CD1c-positive myeloid dendritic cell (primary cell): Measurements from ENCODE around the gene MUSTN1.

Experiments
- DNase-seq: peaks from one replicate; pipeline ENCODE4 v3.0.0-alpha.2; 2016; ENCODE audit errors: extremely low spot score

The MUSTN1 gene

GRCh38 chr3:52835766-52836470, 1.1 kb upstream of the MUSTN1 start:
- no peak for DNase-seq

- DNase-seq, result no peak
Measured at GRCh38 chr3:52833202-52833601, 1.6 kb downstream of the MUSTN1 start.

GRCh38 chr3:52831500-52832301, 3.1 kb downstream of the MUSTN1 start:
- DNase-seq, result peak; percentile 48

DNA sequence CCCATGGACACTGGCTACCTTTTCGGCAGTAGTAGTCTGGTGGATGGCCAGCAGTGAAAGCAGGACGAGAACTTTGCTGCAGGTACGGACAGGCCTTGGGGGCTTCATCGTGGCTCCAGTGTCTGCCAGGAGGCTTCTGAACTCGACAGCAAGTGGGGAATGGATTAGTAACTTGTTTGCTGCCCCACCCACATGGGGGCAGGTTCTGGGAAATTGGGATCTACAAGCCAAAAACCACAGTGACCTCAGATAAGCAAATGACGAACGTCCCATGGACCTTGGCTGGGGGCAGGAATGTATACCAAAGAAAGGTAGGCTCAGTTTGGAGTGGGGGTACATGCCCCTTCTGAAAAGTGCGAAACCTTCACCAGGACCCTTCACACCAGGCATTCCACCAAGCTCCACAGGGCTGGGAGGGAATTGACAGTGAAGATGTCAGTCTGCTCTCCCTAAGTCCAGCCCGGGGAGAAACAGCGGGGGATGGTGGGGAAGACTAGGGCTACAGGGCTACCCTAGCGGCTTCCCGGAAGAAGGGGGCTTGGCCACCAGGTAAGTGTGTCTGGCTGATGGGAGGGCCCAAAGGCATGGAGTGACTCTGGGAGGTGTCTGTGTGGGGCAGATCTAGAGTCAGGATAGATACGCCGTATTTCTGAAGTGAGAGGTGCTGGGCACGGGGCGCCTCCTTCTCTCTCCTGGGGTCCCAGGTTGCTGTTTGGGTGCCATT, 4.1 kb downstream of the MUSTN1 start, which contains the start of gene ITIH4:
TSS of gene ITIH4 (minus strand) at position 138 of the 724 bp plus-strand sequence. CDS start at position 108, 30 bp downstream.
- no peak for DNase-seq

DNA sequence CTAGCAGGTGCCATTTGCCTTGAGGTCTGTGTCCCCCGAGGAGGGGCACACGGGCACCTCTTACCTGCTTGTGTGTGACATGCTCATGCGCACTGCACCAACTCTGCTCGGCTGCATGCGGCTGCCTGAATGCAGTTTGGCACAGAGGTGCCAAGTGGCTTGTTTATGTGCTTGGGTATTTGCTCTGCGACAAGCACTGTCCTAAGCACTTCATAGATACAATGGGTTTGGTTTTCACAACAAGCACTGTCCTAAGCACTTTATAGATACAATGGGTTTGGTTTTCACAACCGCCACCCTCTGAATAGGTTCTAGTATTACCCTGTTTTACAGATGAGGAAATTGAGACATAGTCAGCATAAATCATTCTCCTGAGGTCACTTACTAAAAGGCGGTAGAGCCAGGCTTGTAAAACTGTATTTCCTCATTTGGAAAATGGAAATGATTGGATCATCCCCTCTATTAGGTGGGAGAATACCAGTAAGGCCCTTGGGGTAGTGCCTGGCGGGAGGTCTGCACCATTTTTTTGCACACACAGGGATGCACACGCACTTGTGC, 4.8 kb downstream of the MUSTN1 start:
- no peak for DNase-seq

GRCh38 chr3:52829482-52829881, 5.3 kb downstream of the MUSTN1 start:
- DNase-seq, result no peak

GRCh38 chr3:52827866-52828376, 6.9 kb downstream of the MUSTN1 start:
- no peak for DNase-seq

- peak; percentile 15 for DNase-seq
Measured at GRCh38 chr3:52827441-52827840, 7.4 kb downstream of the MUSTN1 start.

- no peak for DNase-seq
Measured at GRCh38 chr3:52824037-52824436, 10.8 kb downstream of the MUSTN1 start.

- no peak for DNase-seq
Measured at GRCh38 chr3:52822363-52822762, 12.5 kb downstream of the MUSTN1 start.

DNA sequence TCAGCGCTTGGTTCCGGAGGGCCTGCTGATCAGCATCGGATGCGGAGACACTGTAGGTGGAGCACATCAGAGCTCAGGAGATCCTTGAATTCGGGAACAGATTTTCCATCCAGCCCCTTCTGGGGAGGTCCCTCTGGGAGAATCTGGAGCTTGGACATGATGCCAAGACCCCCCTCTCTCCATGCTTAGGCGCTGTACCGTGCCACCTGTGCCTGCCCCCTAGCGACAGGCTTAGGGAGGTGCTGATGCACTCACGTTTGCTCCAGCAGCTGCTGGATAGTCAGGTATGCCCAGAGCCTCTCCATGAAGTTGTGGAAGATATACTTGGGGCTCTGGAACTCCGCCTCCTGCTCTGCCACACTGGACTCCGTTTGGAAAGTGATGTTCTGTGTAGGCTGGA, 14.1 kb downstream of the MUSTN1 start:
- no peak for DNase-seq

DNA sequence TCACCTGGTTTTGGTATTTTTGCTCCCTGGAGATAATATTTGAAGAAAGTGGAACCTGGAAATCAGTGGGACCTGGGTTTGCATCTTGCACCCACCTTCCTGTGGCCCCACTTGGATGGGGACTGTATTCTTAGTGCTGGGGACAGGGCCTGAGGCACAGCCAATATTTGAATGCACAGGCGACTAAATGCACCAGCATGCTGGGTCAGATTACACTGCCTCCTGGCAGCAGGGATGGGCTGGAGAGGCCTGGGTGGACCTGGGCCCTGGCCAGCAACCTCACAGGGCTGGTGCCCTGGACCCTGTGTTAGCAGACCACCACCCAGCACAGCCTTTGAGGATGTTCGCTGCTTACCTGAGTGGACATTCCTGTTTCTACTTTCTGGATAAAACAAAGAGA, 14.9 kb downstream of the MUSTN1 start:
- DNase-seq, result no peak

- DNase-seq, result no peak
Measured at GRCh38 chr3:52817860-52818259, 17.0 kb downstream of the MUSTN1 start.

- no peak for DNase-seq
Measured at GRCh38 chr3:52817221-52817620, 17.6 kb downstream of the MUSTN1 start.

GRCh38 chr3:52816654-52817053, 18.2 kb downstream of the MUSTN1 start:
- no peak for DNase-seq

DNA sequence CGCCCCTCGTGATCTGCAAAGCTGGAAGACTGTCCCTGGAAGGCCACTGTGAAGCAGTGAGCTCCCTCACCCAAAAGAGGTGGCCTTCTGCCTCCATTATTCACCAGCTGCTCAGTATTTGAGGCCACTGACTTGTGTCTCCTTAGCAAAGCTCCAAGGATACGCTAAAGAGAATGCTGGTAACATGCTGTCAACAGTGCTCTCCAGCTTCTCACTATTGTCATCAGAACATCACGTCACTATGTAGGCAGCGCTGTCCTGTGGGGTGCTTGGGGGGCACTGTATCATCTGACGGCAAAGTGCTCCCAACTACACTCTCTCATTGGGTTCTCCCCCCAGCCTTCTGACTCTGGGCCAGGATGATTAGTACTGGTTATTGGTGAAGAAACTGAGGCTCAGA, 18.6 kb downstream of the MUSTN1 start:
- DNase-seq, result no peak

GRCh38 chr3:52813810-52814209, 21.0 kb downstream of the MUSTN1 start:
- no peak for DNase-seq

- no peak for DNase-seq
Measured at GRCh38 chr3:52811452-52812011, 23.3 kb downstream of the MUSTN1 start.

DNA sequence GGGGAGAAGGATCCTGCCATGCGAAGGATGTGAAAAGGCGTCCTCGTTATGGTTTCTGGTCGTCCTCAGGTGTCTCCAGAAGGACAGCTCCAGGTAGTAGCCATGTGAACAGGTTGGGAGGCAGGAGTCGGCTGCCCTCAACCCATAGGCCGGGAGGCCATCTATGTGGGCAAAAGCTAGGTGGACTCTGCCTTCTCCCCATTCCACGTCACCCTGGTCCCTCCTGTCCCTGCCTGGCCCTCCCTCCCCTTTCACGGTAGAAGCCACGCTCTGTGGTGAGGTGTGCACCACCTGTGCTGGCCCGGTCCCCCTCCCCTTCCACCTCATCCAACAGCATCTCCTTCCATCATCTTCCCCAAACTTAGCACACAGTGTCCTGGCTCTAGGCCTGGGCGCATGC, 23.9 kb downstream of the MUSTN1 start:
- DNase-seq, result no peak

GRCh38 chr3:52809662-52810377, 25.0 kb downstream of the MUSTN1 start:
- no peak for DNase-seq

DNA sequence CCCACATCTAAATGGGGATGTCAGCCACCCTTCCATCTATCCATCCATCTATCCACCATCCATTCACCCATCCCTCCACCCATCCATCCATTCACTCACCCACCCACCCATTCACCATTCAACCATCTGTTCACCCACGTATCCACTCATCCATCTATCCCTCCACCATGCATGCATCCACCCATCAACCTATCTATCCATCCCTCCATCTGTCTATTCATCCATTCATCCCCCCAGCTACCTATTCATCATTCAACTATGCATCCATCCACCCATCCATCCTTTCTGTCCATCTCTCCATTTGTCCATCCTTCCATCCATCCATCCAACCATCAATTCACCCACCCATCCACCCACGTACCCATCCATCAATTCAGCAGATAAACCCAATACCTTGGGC, 25.7 kb downstream of the MUSTN1 start:
- DNase-seq, result no peak
